SH-SY5Y (cell line): Measurements from ENCODE around the gene RPS6KA2.

Experiments
- GATA2 ChIP-seq: IDR thresholded peaks from 2 replicates; pipeline ENCODE4 v1.6.1; 2011; ENCODE audit warnings: mild to moderate bottlenecking, low read depth, low read length
- GATA3 ChIP-seq: IDR thresholded peaks from 2 replicates; pipeline ENCODE4 v1.6.1; 2011; ENCODE audit warnings: low read depth, mild to moderate bottlenecking, low read length, moderate library complexity

DNA sequence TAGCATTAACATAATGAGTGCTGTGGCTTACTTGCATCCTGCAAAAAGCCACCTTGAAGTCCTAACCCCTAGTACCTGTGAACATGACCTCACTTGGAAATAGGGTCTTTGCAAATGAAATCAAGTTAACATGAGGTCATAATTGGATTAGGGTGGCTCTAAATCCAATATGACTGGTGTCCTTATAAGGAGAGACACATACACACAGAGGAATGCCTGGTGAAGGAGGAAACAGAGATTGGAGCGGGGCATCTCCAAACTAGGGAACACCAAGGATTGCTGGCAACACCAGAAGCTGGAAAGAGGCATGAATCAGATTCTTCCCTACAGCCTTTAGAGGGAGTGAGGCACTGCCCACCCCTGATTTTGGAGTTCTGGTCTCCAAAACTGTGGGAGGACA is 17.6 kb upstream of the RPS6KA2 start:
- TF ChIP-seq GATA3 (no peak), GATA2 (no peak)
